HCT116 (cell line): ENCODE measurements around the gene NCAPD2. TPM values are rescaled to one million over a fixed set of nuclear protein-coding genes. Genes with fewer than 3 reads are reported as not detected.

Experiments used
- ATAC-seq: fragments of 200-7000 bp; cut with Tn5 transposase; 2 replicates; pipeline ENCODE4 v1.9.1; 2020; ENCODE audit warnings: mild to moderate bottlenecking, moderate library complexity
- BruUV-seq: library from RNA; stranded (reverse); fragments of 400-500 nt; replicated peaks from 2 replicates; lab custom pipeline; 2021; lab: Mats Ljungman, UMichigan
- CTCF ChIA-PET: fragments of 300-600 bp; sonication (Branson Sonifier 250); formaldehyde crosslinking; loops from one replicate; lab custom pipeline; 2021; ENCODE audit warnings: antibody characterized with exemption; lab: Charles Lee
- POLR2A ChIA-PET: fragments of 300-600, 350-600 bp; sonication (Branson Sonifier 250); formaldehyde crosslinking; loops from one replicate; lab custom pipeline; 2021; ENCODE audit warnings: antibody characterized with exemption; lab: Charles Lee
- RAD21 ChIA-PET, 2 experiments: fragments of 300-600 bp; sonication (Branson Sonifier 250); formaldehyde crosslinking; loops; one replicate each; lab custom pipeline; 2023; ENCODE audit warnings: low total read pairs in 2 of 2; ENCODE audit not compliant: uncharacterized antibody in 2 of 2, unreplicated experiment in 2 of 2, low non-redundant PET in 1 of 2; lab: Charles Lee
- DNase-seq: peaks from one replicate; pipeline ENCODE4 v3.0.0-alpha.2; 2010; ENCODE audit warnings: low read depth, low spot score
- H2AFZ ChIP-seq: fragments of 200-600 bp; shearing (Covaris generic), sonication (generic); 2 replicates; pipeline ENCODE4 v1.6.1; 2017; ENCODE audit warnings: low read depth, mixed run types, mixed read lengths, antibody characterized with exemption, low read length; ENCODE audit not compliant: poor library complexity, severe bottlenecking
- H3K27ac ChIP-seq: 2 replicates; pipeline ENCODE4 v1.5.1; 2012; ENCODE audit warnings: low read depth, low read length
- H3K27me3 ChIP-seq: fragments of 200-600 bp; sonication (generic); 2 replicates; pipeline ENCODE4 v1.6.1; 2016; ENCODE audit warnings: mixed run types, low read length, mixed read lengths; ENCODE audit not compliant: insufficient read depth
- H3K36me3 ChIP-seq, 2 experiments: fragments of 200-500 bp in 1 of 2; fragments of 200-600 bp in 1 of 2; sonication (Bioruptor generic) in 1 of 2; sonication (generic) in 1 of 2; 2 replicates each; pipeline versions ENCODE4 v1.5.1 to v1.6.1; 2014 to 2016; ENCODE audit warnings: low read length in 2 of 2, inconsistent platforms in 1 of 2, mixed read lengths in 1 of 2, mixed run types in 1 of 2; ENCODE audit not compliant: insufficient read depth in 2 of 2, control insufficient read depth in 1 of 2
- H3K4me1 ChIP-seq, 2 experiments: fragments of 200-600 bp in 1 of 2; sonication (generic) in 1 of 2; 2 replicates each; pipeline versions ENCODE4 v1.5.1 to v1.6.1; 2012 to 2017; ENCODE audit warnings: low read length in 2 of 2, inconsistent platforms in 1 of 2, mild to moderate bottlenecking in 1 of 2, mixed read lengths in 1 of 2, mixed run types in 1 of 2, moderate library complexity in 1 of 2; ENCODE audit not compliant: insufficient read depth in 2 of 2, control insufficient read depth in 1 of 2
- H3K4me2 ChIP-seq: fragments of 200-600 bp; sonication (generic); 2 replicates; pipeline ENCODE4 v1.6.1; 2017; ENCODE audit warnings: mixed run types, low read length, mixed read lengths
- H3K4me3 ChIP-seq, 2 experiments: fragments of 200-600 bp in 1 of 2; sonication (generic) in 1 of 2; replicated peaks in 1 of 2; 2 replicates each; pipeline ENCODE4 v1.5.1; 2011 to 2016; ENCODE audit warnings: low read length in 2 of 2, control low read depth in 1 of 2, low read depth in 1 of 2, mild to moderate bottlenecking in 1 of 2, mixed read lengths in 1 of 2, mixed run types in 1 of 2
- H3K79me2 ChIP-seq: fragments of 200-600 bp; sonication (generic); 2 replicates; pipeline ENCODE4 v1.6.1; 2017; ENCODE audit warnings: mild to moderate bottlenecking, mixed run types, low read length, moderate library complexity, mixed read lengths; ENCODE audit not compliant: insufficient read depth
- H3K9ac ChIP-seq: fragments of 200-600 bp; sonication (generic); 2 replicates; pipeline ENCODE4 v1.6.1; 2016; ENCODE audit warnings: low read length, mixed read lengths
- H3K9me2 ChIP-seq: fragments of 200-600 bp; sonication (generic), shearing (Covaris generic); 2 replicates; pipeline ENCODE4 v1.6.1; 2017; ENCODE audit warnings: mixed run types, mild to moderate bottlenecking, moderate library complexity; ENCODE audit not compliant: insufficient read depth
- H3K9me3 ChIP-seq, 2 experiments: fragments of 200-500 bp in 1 of 2; fragments of 200-600 bp in 1 of 2; sonication (Bioruptor generic) in 1 of 2; sonication (generic) in 1 of 2; 2 replicates each; pipeline ENCODE4 v1.6.1; 2014 to 2017; ENCODE audit warnings: low read length in 2 of 2, mixed read lengths in 2 of 2, inconsistent platforms in 1 of 2, low read depth in 1 of 2, mild to moderate bottlenecking in 1 of 2, mixed run types in 1 of 2, moderate library complexity in 1 of 2; ENCODE audit not compliant: control insufficient read depth in 1 of 2, insufficient read depth in 1 of 2
- H4K20me1 ChIP-seq: fragments of 200-600 bp; sonication (generic), shearing (Covaris generic); 2 replicates; pipeline ENCODE4 v1.6.1; 2017; ENCODE audit warnings: mixed run types, mild to moderate bottlenecking, moderate library complexity; ENCODE audit not compliant: insufficient read depth
- CBX3 ChIP-seq: IDR thresholded peaks from 2 replicates; pipeline ENCODE4 v1.6.1; 2012; ENCODE audit warnings: low read depth
- EGR1 ChIP-seq: IDR thresholded peaks from 2 replicates; pipeline ENCODE4 v1.6.1; 2012; ENCODE audit warnings: low read depth
- ELF1 ChIP-seq: IDR thresholded peaks from 2 replicates; pipeline ENCODE4 v1.6.1; 2012; ENCODE audit warnings: low read depth, borderline replicate concordance
- EZH2 ChIP-seq: fragments of 200-600 bp; sonication (generic); IDR thresholded peaks from 2 replicates; pipeline ENCODE4 v1.6.1; 2017; ENCODE audit warnings: antibody characterized with exemption, mixed run types
- FOSL1 ChIP-seq: IDR thresholded peaks from 2 replicates; pipeline ENCODE4 v1.6.1; 2012; ENCODE audit warnings: low read depth
- JUND ChIP-seq: IDR thresholded peaks from 2 replicates; pipeline ENCODE4 v1.6.1; 2012
- MAX ChIP-seq: IDR thresholded peaks from 2 replicates; pipeline ENCODE4 v1.6.1; 2012
- POLR2A ChIP-seq: IDR thresholded peaks from 2 replicates; pipeline ENCODE4 v1.7.0; 2011; ENCODE audit warnings: borderline replicate concordance; ENCODE audit not compliant: insufficient read depth, insufficient read length; ENCODE audit errors: extremely low read depth
- SIN3A ChIP-seq: IDR thresholded peaks from 2 replicates; pipeline ENCODE4 v1.6.1; 2012; ENCODE audit warnings: low read depth
- TCF7L2 ChIP-seq: IDR thresholded peaks from 2 replicates; pipeline ENCODE4 v1.7.0; 2011; ENCODE audit warnings: borderline replicate concordance, inconsistent platforms; ENCODE audit not compliant: insufficient read depth, insufficient read length; ENCODE audit errors: extremely low read depth
- YY1 ChIP-seq: IDR thresholded peaks from 2 replicates; pipeline ENCODE4 v1.6.1; 2011; ENCODE audit warnings: low read length, low read depth, moderate library complexity, mild to moderate bottlenecking; ENCODE audit not compliant: insufficient replicate concordance; ENCODE audit errors: extremely low read depth
- ZFX ChIP-seq: fragments of 450-650 bp; IDR thresholded peaks from 2 replicates; pipeline ENCODE4 v1.6.1; 2017
- intact Hi-C: fragments of 100-400 bp; cut with micrococcal nuclease; formaldehyde crosslinking; loops from 2 replicates; pipeline ENCODE4 v1.10.0; 2022
- total RNA-seq: library from RNA; stranded (reverse); gene quantifications from one replicate; pipeline ENCODE4 v1.2.1, GENCODE V29; 2021; ENCODE audit not compliant: unreplicated experiment
- TF ChIP-seq, protein P1 (sequence below): IDR thresholded peaks from 2 replicates; pipeline ENCODE4 v1.6.1; 2011; ENCODE audit warnings: mild to moderate bottlenecking, low read length, moderate library complexity; ENCODE audit not compliant: insufficient replicate concordance; ENCODE audit errors: extremely low read depth

Gene NCAPD2
- total RNA-seq, 1 experiment from 2014 or later, result 177 TPM

DNA sequence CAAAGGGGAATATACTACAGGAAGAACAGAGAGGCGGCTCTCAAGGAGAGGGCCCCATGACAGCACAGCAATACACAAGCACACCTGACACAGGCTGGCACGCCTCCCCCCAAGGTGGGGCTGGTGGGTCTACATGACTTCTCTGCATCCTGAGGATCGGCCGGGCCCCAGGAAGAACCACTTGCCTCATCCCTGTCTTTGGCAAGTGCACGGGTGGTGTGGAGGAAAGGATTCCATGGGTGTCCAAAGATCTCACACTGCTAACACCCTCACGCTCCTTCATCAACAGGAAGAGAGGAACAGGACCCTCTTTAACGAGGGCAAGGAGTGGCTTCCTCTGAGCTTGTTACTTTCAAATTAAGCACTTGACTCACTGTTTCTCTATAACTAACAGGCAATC, 30.7 kb upstream of the NCAPD2 start:
- no TSS peak for BruUV-seq
- TF ChIP-seq ELF1 (no peak), JUND (no peak), MAX (no peak), ZFX (no peak)
- DNase-seq, result no peak
- ATAC-seq, result no peak
- CTCF ChIA-PET, result no interaction called here
- RAD21 ChIA-PET, result no interaction called here
- no peaks in the 10 kb centered on the region for H3K27me3 ChIP-seq
- no peak overlapping the region for H3K9ac ChIP-seq
- no peak overlapping the region for H2AFZ ChIP-seq
- no peak overlapping the region for H3K4me2 ChIP-seq
- H4K20me1 ChIP-seq, result no peaks in the 10 kb centered on the region
- H3K9me2 ChIP-seq, result no peaks in the 10 kb centered on the region
- intact Hi-C loops, result no loop called here
- H3K9me3 ChIP-seq, result no peaks in the 10 kb centered on the region
- no peak overlapping the region for H3K4me3 ChIP-seq
- no peaks in the 10 kb centered on the region for H3K4me1 ChIP-seq
- POLR2A ChIA-PET, result no interaction called here
- H3K36me3 ChIP-seq, result peaks cover 14 to 31% of the 10 kb centered on the region in 2 experiments; a peak in 3 of 4 replicates
- no peak overlapping the region for H3K27ac ChIP-seq
- H3K79me2 ChIP-seq, result no peaks in the 10 kb centered on the region

GRCh38 chr12:6463858-6464257, 30.0 kb upstream of the NCAPD2 start:
- no TSS peak for BruUV-seq
- DNase-seq (no peak), ATAC-seq (no peak)
- Histone ChIP-seq H3K27me3 (no peaks in the 10 kb centered on the region), H3K36me3 (peaks cover 14 to 31% of the 10 kb centered on the region in 2 experiments; a peak in 3 of 4 replicates), H3K9me3 (no peaks in the 10 kb centered on the region), H2AFZ (no peak overlapping the region), H3K27ac (no peak overlapping the region), H3K4me2 (no peak overlapping the region), H3K79me2 (no peaks in the 10 kb centered on the region), H3K4me3 (no peak overlapping the region), H4K20me1 (no peaks in the 10 kb centered on the region), H3K9ac (no peak overlapping the region), H3K4me1 (no peaks in the 10 kb centered on the region), H3K9me2 (no peaks in the 10 kb centered on the region)
- POLR2A ChIA-PET, result no interaction called here
- no peak for TF ChIP-seq ELF1
- TF ChIP-seq, protein P1, sequence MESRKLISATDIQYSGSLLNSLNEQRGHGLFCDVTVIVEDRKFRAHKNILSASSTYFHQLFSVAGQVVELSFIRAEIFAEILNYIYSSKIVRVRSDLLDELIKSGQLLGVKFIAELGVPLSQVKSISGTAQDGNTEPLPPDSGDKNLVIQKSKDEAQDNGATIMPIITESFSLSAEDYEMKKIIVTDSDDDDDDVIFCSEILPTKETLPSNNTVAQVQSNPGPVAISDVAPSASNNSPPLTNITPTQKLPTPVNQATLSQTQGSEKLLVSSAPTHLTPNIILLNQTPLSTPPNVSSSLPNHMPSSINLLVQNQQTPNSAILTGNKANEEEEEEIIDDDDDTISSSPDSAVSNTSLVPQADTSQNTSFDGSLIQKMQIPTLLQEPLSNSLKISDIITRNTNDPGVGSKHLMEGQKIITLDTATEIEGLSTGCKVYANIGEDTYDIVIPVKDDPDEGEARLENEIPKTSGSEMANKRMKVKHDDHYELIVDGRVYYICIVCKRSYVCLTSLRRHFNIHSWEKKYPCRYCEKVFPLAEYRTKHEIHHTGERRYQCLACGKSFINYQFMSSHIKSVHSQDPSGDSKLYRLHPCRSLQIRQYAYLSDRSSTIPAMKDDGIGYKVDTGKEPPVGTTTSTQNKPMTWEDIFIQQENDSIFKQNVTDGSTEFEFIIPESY, result no peak
- TF ChIP-seq CBX3, result no peak
- TF ChIP-seq YY1, result no peak
- TF ChIP-seq EZH2, result no peak
- TF ChIP-seq ZFX, result no peak
- TF ChIP-seq SIN3A, result no peak
- TF ChIP-seq EGR1, result no peak
- TF ChIP-seq FOSL1, result no peak
- TF ChIP-seq POLR2A, result no peak
- TF ChIP-seq JUND, result no peak
- no peak for TF ChIP-seq TCF7L2
- no peak for TF ChIP-seq MAX
- CTCF ChIA-PET, result no interaction called here
- RAD21 ChIA-PET, result no interaction called here
- intact Hi-C loops, result loop anchor here (2.0 kb wide), 1 partner anchor 401 kb away; no protein-coding TSS in a partner anchor
